Upper lobe of left lung (tissue), 6 donors: ENCODE results near the gene SAPCD2. TPM values are rescaled to one million over a fixed set of nuclear protein-coding genes. Genes with fewer than 3 reads are reported as not detected.

Experiments
- ATAC-seq, 2 donors: fragments of 200-7000 bp; cut with Tn5 transposase; one replicate each; pipeline ENCODE4 v1.9.1; 2022; ENCODE audit warnings: mild to moderate bottlenecking in 2 of 2, moderate library complexity in 2 of 2; ENCODE audit not compliant: low FRiP score in 2 of 2
- DNase-seq, 2 donors: peaks; one replicate each; pipeline ENCODE4 v3.0.0-alpha.2; 2019 to 2020
- H3K27ac ChIP-seq, 4 donors: fragments of 200-600 bp; sonication (generic); one replicate each; pipeline ENCODE4 v1.5.1; 2016 to 2019
- H3K27me3 ChIP-seq, 4 donors: fragments of 200-600 bp; sonication (generic); one replicate each; pipeline ENCODE4 v1.5.1; 2017 to 2019
- H3K36me3 ChIP-seq, 4 donors: fragments of 200-600 bp; sonication (generic); one replicate each; pipeline ENCODE4 v1.5.1; 2016 to 2019
- H3K4me1 ChIP-seq, 4 donors: fragments of 200-600 bp; sonication (generic); one replicate each; pipeline ENCODE4 v1.5.1; 2018 to 2019
- H3K4me3 ChIP-seq, 4 donors: fragments of 200-600 bp; sonication (generic); one replicate each; pipeline ENCODE4 v1.5.1; 2017 to 2019; ENCODE audit warnings: mild to moderate bottlenecking in 2 of 4, moderate library complexity in 1 of 4
- H3K9me3 ChIP-seq, 4 donors: fragments of 200-600 bp; sonication (generic); one replicate each; pipeline ENCODE4 v1.5.1; 2018 to 2019
- EP300 ChIP-seq, 4 donors: sonication (generic); formaldehyde crosslinking; IDR thresholded peaks; one replicate each; pipeline ENCODE4 v1.5.1; 2017; ENCODE audit warnings: antibody characterized with exemption in 4 of 4, control low read depth in 2 of 4
- POLR2A ChIP-seq, 4 donors: fragments of 450-650 bp; IDR thresholded peaks; one replicate each; pipeline ENCODE4 v1.5.1; 2016 to 2017; ENCODE audit warnings: antibody characterized with exemption in 4 of 4, mild to moderate bottlenecking in 2 of 4
- POLR2AphosphoS5 ChIP-seq, 2 donors: sonication (generic); formaldehyde crosslinking; IDR thresholded peaks; one replicate each; pipeline ENCODE4 v1.5.1; 2017; ENCODE audit warnings: antibody characterized with exemption in 2 of 2
- WGBS, 2 donors: methylation state at CpG; one replicate each; pipeline ENCODE4 v1.1.5; 2017 to 2018; 5-methylcytosine and 5-hydroxymethylcytosine counted together
- total RNA-seq, 6 donors: library from RNA; depleted of rRNA in 4 of 6; stranded (reverse); fragments of >200 nt in 4 of 6; gene quantifications; one replicate each; pipeline versions ENCODE4 v1.1.0 to v1.2.1, GENCODE V29; 2016 to 2021
- TF ChIP-seq, protein P1 (sequence below), 6 experiments: fragments of 450-650 bp in 4 of 6; fragments of 200-600 bp in 2 of 6; sonication (generic) in 2 of 6; IDR thresholded peaks; one replicate each; pipeline ENCODE4 v1.5.1; 2016 to 2019; ENCODE audit warnings: antibody characterized with exemption in 6 of 6
- donor health status: DM: no; HTN: no; CAD: no; lungs with moderate emphysema.
- donor health status: DM: no; HTN: yes; CAD: no; lungs with severe emphysema.

Gene SAPCD2
- total RNA-seq, 6 donors from 2014 or later, result 0.69 to 6.8 (median 1.4) TPM

DNA sequence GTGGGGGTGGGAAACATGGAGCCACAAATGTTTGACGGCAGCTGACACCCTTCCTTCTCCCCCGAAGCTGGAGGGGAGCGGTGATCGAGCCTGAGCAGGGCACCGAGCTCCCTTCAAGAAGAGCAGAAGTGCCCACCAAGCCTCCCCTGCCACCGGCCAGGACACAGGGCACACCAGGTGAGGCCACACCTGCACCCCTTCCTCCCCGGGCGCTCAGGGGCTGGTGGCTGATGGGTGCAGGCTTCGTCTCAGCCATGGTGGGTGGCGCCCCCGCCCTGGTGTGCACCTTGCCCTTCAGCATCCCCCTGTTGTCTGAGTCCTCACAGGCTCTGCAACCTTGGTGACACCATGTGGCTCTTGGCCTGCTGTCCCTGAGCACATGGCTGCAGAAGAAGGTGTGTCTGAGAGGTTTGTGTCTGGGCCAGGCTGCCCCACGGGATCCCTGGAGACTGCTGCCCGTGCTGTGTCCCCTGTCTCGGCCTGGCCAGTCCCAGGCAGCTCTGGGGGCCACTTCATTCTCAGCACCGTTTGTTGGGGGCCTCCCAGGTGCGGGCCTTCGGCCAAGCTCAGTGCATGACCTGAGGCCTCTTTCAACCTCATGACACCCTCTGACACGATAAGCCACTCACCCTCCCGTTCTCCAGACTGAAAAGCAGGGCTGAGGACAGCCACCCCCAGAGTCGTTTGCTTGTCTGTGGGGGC is 27.6 kb upstream of the SAPCD2 start:
- Histone ChIP-seq H3K27me3 (no peaks in the 10 kb centered on the region), H3K9me3 (no peaks in the 10 kb centered on the region), H3K36me3 (peaks cover 9 to 79% (median 68%) of the 10 kb centered on the region in 4 donors), H3K4me3 (no peak overlapping the region), H3K4me1 (no peaks in the 10 kb centered on the region), H3K27ac (no peak overlapping the region)
- no peak for TF ChIP-seq EP300 (IDR thresholded peaks at IDR 0.05)
- TF ChIP-seq, protein P1, sequence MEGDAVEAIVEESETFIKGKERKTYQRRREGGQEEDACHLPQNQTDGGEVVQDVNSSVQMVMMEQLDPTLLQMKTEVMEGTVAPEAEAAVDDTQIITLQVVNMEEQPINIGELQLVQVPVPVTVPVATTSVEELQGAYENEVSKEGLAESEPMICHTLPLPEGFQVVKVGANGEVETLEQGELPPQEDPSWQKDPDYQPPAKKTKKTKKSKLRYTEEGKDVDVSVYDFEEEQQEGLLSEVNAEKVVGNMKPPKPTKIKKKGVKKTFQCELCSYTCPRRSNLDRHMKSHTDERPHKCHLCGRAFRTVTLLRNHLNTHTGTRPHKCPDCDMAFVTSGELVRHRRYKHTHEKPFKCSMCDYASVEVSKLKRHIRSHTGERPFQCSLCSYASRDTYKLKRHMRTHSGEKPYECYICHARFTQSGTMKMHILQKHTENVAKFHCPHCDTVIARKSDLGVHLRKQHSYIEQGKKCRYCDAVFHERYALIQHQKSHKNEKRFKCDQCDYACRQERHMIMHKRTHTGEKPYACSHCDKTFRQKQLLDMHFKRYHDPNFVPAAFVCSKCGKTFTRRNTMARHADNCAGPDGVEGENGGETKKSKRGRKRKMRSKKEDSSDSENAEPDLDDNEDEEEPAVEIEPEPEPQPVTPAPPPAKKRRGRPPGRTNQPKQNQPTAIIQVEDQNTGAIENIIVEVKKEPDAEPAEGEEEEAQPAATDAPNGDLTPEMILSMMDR (IDR thresholded peaks at IDR 0.05), result no peak
- TF ChIP-seq POLR2AphosphoS5 (IDR thresholded peaks at IDR 0.05), result no peak
- TF ChIP-seq POLR2A (IDR thresholded peaks at IDR 0.05), result no peak
- WGBS, 2 donors, result 95 to 96% methylated on average over 16 to 20 of the region's 20 CpGs
- DNase-seq, result peak in 1 of 2 donors; percentile 63
- no peak for ATAC-seq

DNA sequence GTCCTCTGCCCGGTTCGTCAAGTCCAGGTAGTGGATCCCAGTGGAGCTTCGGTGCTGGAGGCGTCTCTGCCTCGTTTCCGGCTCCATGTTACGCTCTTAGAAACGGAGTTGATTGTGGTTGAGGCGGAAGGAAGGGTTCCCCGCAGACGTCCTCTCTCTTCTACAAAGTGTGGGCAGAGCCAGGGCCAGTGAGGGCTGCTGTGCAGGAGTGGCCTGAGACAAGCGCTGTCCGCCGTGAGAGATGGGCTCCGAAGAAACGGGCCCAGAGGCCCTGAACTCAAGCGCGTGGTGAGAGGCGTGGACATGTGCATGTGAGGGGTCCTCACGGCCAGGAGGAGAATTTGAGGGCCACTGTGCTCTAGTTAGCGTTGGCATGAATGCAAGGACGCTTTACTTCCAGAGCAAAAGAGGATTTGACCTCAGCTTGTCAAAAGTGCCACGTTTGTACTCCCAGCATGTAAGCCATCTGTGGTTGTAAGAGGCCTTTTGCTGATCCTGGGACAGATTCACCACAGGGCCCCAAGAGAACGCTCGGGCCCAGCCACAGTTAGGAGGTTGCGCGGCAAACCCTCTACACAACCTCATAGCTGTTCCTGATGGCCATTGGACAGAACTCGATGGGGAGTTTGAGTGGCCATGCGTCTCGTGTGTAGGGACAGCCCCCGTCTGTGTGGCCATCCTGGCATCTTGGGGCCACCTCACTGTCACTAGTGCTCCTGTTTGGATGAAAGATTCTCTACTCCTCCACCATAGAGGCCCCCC is 26.6 kb upstream of the SAPCD2 start:
- peaks cover 4 to 79% (median 64%) of the 10 kb centered on the region in 4 donors for H3K36me3 ChIP-seq
- H3K4me1 ChIP-seq, result no peaks in the 10 kb centered on the region
- H3K27me3 ChIP-seq, result no peaks in the 10 kb centered on the region
- no peak overlapping the region for H3K27ac ChIP-seq
- 93 to 94% methylated on average over 20 to 31 of the region's 31 CpGs for WGBS, 2 donors
- TF ChIP-seq POLR2AphosphoS5 (IDR thresholded peaks at IDR 0.05), result no peak
- TF ChIP-seq, protein P1 (IDR thresholded peaks at IDR 0.05), result no peak
- TF ChIP-seq POLR2A (IDR thresholded peaks at IDR 0.05), result no peak
- no peak for TF ChIP-seq EP300 (IDR thresholded peaks at IDR 0.05)
- DNase-seq, result no peak
- peak in 1 of 2 donors; percentile 9 for ATAC-seq
- H3K4me3 ChIP-seq, result no peak overlapping the region
- no peaks in the 10 kb centered on the region for H3K9me3 ChIP-seq

DNA sequence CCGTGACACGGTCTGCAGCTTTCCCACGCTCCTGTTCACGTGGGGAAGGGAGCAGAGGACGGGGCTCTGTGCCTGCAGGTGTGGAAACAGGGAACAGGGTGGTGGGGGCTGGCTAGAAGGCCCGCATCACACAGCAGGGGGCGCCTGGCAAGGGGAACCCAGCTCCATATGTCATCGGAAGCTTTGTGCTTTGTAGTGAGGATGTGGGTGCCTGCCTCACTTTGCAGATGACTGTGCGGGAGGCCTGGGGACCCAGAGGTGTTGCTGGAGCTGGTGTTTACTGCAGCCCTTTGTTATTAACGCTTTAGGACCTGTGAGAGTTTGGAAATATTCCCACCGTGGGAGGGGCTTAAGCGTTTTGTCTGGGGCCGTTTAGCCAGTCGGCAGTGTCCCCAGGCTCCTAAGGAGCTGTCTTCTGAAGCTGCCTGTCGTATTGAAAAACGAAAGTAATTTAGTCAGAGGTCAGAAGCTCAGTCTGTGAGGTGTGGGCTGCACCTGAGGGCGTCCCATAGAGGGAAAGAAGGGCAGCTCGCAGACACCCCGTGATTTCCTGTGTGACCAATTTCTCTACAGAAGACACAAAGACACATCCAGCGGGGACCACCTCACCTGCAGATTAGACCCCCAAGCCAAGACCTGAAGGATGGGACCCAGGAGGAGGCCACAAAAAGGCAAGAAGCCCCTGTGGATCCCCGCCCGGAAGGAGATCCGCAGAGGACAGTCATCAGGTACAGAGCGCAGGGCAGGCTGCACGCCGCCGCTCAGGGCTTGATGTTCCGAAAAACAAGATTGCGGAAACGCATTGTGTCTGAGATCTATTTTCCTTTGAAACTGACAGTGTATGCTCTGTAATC is 25.5 kb upstream of the SAPCD2 start:
- TF ChIP-seq, protein P1 (IDR thresholded peaks at IDR 0.05), result no peak
- DNase-seq (peak in 1 of 2 donors; percentile 34), ATAC-seq (no peak)
- no peaks in the 10 kb centered on the region for H3K27me3 ChIP-seq
- H3K36me3 ChIP-seq, result peaks cover 0 to 76% (median 59%) of the 10 kb centered on the region in 4 donors
- 73 to 84% methylated on average over 27 to 30 of the region's 30 CpGs for WGBS, 2 donors
- peak overlapping the region in 1 of 4 donors; percentile 6 for H3K4me3 ChIP-seq
- no peaks in the 10 kb centered on the region for H3K4me1 ChIP-seq
- peak overlapping the region in 2 of 4 donors; percentile 35 for H3K27ac ChIP-seq
- H3K9me3 ChIP-seq, result no peaks in the 10 kb centered on the region

DNA sequence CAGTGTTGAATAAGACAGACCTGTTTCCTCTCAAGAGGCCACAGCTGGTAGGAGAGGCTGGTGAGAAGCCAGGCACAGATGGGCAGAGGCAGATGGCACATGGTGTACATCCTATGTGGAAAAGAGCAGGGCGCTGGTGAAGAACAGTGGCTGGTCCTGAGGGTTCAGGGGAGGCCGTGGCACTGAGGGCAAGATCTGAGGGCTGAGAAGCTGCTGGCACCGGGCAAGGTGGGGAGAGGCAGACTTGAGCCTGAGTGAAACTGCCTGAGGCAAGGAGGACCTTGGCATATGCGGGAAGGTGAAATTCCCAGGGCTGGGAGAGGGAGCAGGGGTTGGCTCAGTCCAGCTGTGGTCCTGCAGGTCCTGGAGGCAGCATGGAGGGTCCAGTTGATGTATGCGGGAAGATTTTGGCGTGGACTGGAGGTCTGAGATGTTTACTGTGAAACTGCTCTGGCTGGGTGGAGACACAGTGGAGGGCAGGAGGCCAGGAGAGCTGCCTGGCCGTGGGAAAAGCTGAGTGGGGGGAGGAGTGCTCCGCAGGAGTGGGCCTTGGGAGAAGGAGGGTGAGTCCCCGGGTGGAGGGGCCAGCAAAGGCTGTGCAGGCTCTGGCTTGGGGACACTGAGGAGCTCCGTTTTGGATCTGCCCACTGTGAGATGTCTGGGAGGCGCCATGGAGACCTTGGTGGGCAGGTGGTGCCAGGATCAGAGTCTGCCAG is 19.0 kb upstream of the SAPCD2 start:
- ATAC-seq (no peak), DNase-seq (no peak)
- Histone ChIP-seq H3K4me1 (peaks cover 13 to 27% (median 17%) of the 10 kb centered on the region in 4 donors), H3K27ac (no peak overlapping the region), H3K4me3 (no peak overlapping the region), H3K9me3 (no peaks in the 10 kb centered on the region), H3K27me3 (no peaks in the 10 kb centered on the region), H3K36me3 (peaks cover 0 to 28% (median 17%) of the 10 kb centered on the region in 4 donors)
- 84 to 88% methylated on average over 8 to 11 of the region's 11 CpGs for WGBS, 2 donors
- TF ChIP-seq EP300 (IDR thresholded peaks at IDR 0.05) (no peak), POLR2AphosphoS5 (IDR thresholded peaks at IDR 0.05) (no peak), POLR2A (IDR thresholded peaks at IDR 0.05) (no peak)
- TF ChIP-seq, protein P1 (IDR thresholded peaks at IDR 0.05), result no peak
